ENCODE data around the gene PTGDR.

The PTGDR gene

DNA sequence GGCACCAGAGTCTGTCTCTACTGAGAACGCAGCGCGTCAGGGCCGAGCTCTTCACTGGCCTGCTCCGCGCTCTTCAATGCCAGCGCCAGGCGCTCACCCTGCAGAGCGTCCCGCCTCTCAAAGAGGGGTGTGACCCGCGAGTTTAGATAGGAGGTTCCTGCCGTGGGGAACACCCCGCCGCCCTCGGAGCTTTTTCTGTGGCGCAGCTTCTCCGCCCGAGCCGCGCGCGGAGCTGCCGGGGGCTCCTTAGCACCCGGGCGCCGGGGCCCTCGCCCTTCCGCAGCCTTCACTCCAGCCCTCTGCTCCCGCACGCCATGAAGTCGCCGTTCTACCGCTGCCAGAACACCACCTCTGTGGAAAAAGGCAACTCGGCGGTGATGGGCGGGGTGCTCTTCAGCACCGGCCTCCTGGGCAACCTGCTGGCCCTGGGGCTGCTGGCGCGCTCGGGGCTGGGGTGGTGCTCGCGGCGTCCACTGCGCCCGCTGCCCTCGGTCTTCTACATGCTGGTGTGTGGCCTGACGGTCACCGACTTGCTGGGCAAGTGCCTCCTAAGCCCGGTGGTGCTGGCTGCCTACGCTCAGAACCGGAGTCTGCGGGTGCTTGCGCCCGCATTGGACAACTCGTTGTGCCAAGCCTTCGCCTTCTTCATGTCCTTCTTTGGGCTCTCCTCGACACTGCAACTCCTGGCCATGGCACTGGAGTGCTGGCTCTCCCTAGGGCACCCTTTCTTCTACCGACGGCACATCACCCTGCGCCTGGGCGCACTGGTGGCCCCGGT, at the start of gene PTGDR:
Gene PTGDR, plus strand, starts transcription at position 198 of the 778 bp plus-strand sequence. Its CDS starts 117 bp downstream, at position 315.
- no peak for DNase-seq (ENCODE audit: low read depth)
- H3K4me3 ChIP-seq (ENCODE audit: control insufficient read depth, low read depth, low read length): peak within 1 kb of the TSS; percentile 19
- TF ChIP-seq, protein P1, sequence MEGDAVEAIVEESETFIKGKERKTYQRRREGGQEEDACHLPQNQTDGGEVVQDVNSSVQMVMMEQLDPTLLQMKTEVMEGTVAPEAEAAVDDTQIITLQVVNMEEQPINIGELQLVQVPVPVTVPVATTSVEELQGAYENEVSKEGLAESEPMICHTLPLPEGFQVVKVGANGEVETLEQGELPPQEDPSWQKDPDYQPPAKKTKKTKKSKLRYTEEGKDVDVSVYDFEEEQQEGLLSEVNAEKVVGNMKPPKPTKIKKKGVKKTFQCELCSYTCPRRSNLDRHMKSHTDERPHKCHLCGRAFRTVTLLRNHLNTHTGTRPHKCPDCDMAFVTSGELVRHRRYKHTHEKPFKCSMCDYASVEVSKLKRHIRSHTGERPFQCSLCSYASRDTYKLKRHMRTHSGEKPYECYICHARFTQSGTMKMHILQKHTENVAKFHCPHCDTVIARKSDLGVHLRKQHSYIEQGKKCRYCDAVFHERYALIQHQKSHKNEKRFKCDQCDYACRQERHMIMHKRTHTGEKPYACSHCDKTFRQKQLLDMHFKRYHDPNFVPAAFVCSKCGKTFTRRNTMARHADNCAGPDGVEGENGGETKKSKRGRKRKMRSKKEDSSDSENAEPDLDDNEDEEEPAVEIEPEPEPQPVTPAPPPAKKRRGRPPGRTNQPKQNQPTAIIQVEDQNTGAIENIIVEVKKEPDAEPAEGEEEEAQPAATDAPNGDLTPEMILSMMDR (IDR thresholded peaks at IDR 0.05; ENCODE audit: control insufficient read depth, insufficient read depth, low read depth, low read length, missing control alignments): no peak

DNA sequence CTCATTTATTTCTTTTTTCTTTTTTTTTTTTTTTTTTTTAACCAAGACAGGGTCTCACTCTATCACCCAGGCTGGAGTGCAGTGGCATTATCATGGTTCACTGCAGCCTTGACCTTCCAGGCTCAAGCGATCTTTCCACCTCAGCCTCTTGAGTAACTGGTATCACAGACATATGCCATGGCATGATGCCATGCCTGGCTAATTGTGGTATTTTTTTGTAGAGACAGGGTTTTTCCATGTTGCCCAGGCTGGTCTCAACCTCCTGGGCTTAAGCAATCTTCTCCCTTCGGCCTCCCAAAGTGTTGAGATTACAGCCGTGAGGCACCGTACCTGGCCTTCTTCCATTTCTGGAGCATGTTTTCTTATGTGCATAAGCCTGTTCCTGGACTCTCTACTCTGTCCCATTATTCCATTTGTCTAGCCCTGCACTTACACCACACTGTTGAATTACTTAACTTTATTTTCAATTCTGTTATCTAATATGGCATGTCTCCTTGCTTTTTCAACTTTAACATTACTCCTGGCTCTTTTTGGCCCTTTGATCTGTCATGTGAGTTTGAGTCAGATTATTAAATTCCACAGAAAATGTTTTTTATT, 47.9 kb upstream of the PTGDR start:
- H3K4me3 ChIP-seq (ENCODE audit: control insufficient read depth, low read depth, low read length): no peak overlapping the region
- TF ChIP-seq, protein P1 (IDR thresholded peaks at IDR 0.05; ENCODE audit: control insufficient read depth, insufficient read depth, low read depth, low read length, missing control alignments): no peak
- no peak for DNase-seq (ENCODE audit: low read depth)

GRCh38 chr14:52220924-52221811, 46.3 kb upstream of the PTGDR start:
- H3K4me3 ChIP-seq (ENCODE audit: control insufficient read depth, low read depth, low read length): no peak overlapping the region
- no peak for DNase-seq (ENCODE audit: low read depth)

DNA sequence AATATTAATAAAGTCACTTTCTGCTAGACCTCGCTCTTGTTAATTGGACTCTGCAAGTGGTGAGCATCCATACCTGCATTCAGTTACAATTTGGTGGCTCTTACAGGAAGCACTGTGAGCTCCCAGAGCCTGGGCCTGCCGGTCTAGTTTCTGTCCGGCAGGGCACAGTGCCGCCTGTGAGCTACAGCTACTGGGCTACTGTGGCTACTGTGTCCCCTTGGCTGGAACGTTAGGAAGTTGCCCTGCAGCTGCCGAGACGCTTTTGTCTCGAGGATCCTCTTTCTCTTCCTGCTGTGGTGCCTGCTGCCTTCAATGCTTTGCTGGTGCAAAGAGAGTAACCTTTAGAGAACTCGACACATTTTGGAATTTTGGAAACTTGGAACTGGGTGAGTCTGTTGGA, 44.6 kb upstream of the PTGDR start:
- DNase-seq (ENCODE audit: low read depth): no peak
- no peak overlapping the region for H3K4me3 ChIP-seq (ENCODE audit: control insufficient read depth, low read depth, low read length)
- TF ChIP-seq, protein P1 (IDR thresholded peaks at IDR 0.05; ENCODE audit: control insufficient read depth, insufficient read depth, low read depth, low read length, missing control alignments): no peak

More at GRCh38 chr14:52220924-52221811, 46.3 kb upstream of the PTGDR start:
- TF ChIP-seq, protein P1 (IDR thresholded peaks at IDR 0.05; ENCODE audit: control insufficient read depth, insufficient read depth, low read depth, low read length, missing control alignments): no peak

GRCh38 chr14:52227619-52228222, 39.8 kb upstream of the PTGDR start:
- no peak for DNase-seq (ENCODE audit: low read depth)
- TF ChIP-seq, protein P1 (IDR thresholded peaks at IDR 0.05; ENCODE audit: control insufficient read depth, insufficient read depth, low read depth, low read length, missing control alignments): no peak
- H3K4me3 ChIP-seq (ENCODE audit: control insufficient read depth, low read depth, low read length): no peak overlapping the region

GRCh38 chr14:52233693-52234092, 33.8 kb upstream of the PTGDR start:
- TF ChIP-seq, protein P1 (IDR thresholded peaks at IDR 0.05; ENCODE audit: control insufficient read depth, insufficient read depth, low read depth, low read length, missing control alignments): no peak
- no peak for DNase-seq (ENCODE audit: low read depth)
- H3K4me3 ChIP-seq (ENCODE audit: control insufficient read depth, low read depth, low read length): no peak overlapping the region
